Type B pancreatic cell (in vitro differentiated cells): ENCODE data around the gene TAMALIN. TPM values are rescaled to one million over a fixed set of nuclear protein-coding genes. Genes with fewer than 3 reads are reported as not detected.

Source experiments
- DNase-seq: peaks from one replicate; pipeline ENCODE4 v3.0.0; 2021; ENCODE audit warnings: mixed read lengths; ENCODE audit not compliant: unreplicated experiment; ENCODE audit errors: extremely low spot score
- H3K27ac Mint-ChIP-seq: 2 replicates; pipeline ENCODE4 v1.8.0; 2021; ENCODE audit warnings: mild to moderate bottlenecking, mixed read lengths
- H3K27me3 Mint-ChIP-seq: 2 replicates; pipeline ENCODE4 v1.8.0; 2021; ENCODE audit warnings: mixed read lengths
- H3K36me3 Mint-ChIP-seq: 2 replicates; pipeline ENCODE4 v1.8.0; 2021; ENCODE audit warnings: mixed read lengths
- H3K4me1 Mint-ChIP-seq: one replicate; pipeline ENCODE4 v1.8.0; 2021; ENCODE audit warnings: mixed read lengths; ENCODE audit not compliant: unreplicated experiment
- H3K4me3 Mint-ChIP-seq: 2 replicates; pipeline ENCODE4 v1.8.0; 2021; ENCODE audit warnings: mild to moderate bottlenecking, mixed read lengths
- H3K9me3 Mint-ChIP-seq: 2 replicates; pipeline ENCODE4 v1.8.0; 2021; ENCODE audit warnings: mixed read lengths
- CTCF ChIP-seq: fragments of 200-600 bp; sonication (generic); conservative IDR thresholded peaks from 2 replicates; pipeline ENCODE4 v1.5.0; 2021; ENCODE audit warnings: antibody characterized with exemption, mild to moderate bottlenecking
- total RNA-seq: library from RNA; stranded (reverse); gene quantifications from 2 replicates; pipeline ENCODE4 v1.2.1, GENCODE V29; 2021; ENCODE audit warnings: low replicate concordance

Gene TAMALIN
- total RNA-seq, 1 donor from 2014 or later: 16.5 TPM

- H3K4me3 Mint-ChIP-seq: no peak overlapping the region
- no peak for DNase-seq
- no peak for TF ChIP-seq CTCF
- peaks cover 10% of the 10 kb centered on the region for H3K27me3 Mint-ChIP-seq
- peaks cover 4% of the 10 kb centered on the region for H3K4me1 Mint-ChIP-seq
- no peak overlapping the region for H3K27ac Mint-ChIP-seq
- H3K36me3 Mint-ChIP-seq: no peaks in the 10 kb centered on the region
- no peaks in the 10 kb centered on the region for H3K9me3 Mint-ChIP-seq
These were observed 36.1 kb downstream of the TAMALIN start for GRCh38 chr12:52042706-52043385.

GRCh38 chr12:52043386-52044212 lies 36.9 kb downstream of the TAMALIN start:
- DNase-seq: no peak
- no peaks in the 10 kb centered on the region for H3K9me3 Mint-ChIP-seq
- no peak overlapping the region for H3K4me3 Mint-ChIP-seq
- H3K36me3 Mint-ChIP-seq: no peaks in the 10 kb centered on the region
- peaks cover 6% of the 10 kb centered on the region for H3K27me3 Mint-ChIP-seq
- no peak for TF ChIP-seq CTCF
- no peaks in the 10 kb centered on the region for H3K4me1 Mint-ChIP-seq
- H3K27ac Mint-ChIP-seq: no peak overlapping the region

GRCh38 chr12:52044292-52044983 lies 37.7 kb downstream of the TAMALIN start:
- no peak for DNase-seq
- TF ChIP-seq CTCF: no peak
- Mint-ChIP-seq H3K36me3 (no peaks in the 10 kb centered on the region), H3K9me3 (no peaks in the 10 kb centered on the region), H3K4me3 (no peak overlapping the region), H3K4me1 (peaks cover 4% of the 10 kb centered on the region), H3K27ac (peak overlapping the region; percentile 38), H3K27me3 (peaks cover 10% of the 10 kb centered on the region)

- Mint-ChIP-seq H3K27me3 (peaks cover 10% of the 10 kb centered on the region), H3K4me3 (no peak overlapping the region), H3K9me3 (no peaks in the 10 kb centered on the region), H3K27ac (peak overlapping the region; percentile 21), H3K36me3 (no peaks in the 10 kb centered on the region), H3K4me1 (peaks cover 14% of the 10 kb centered on the region)
- TF ChIP-seq CTCF: no peak
- no peak for DNase-seq
These were observed 39.1 kb downstream of the TAMALIN start for GRCh38 chr12:52045794-52046199.

GRCh38 chr12:52046859-52047258 lies 40.1 kb downstream of the TAMALIN start:
- peaks cover 13% of the 10 kb centered on the region for H3K27me3 Mint-ChIP-seq
- H3K4me3 Mint-ChIP-seq: no peak overlapping the region
- H3K9me3 Mint-ChIP-seq: no peaks in the 10 kb centered on the region
- no peaks in the 10 kb centered on the region for H3K36me3 Mint-ChIP-seq
- H3K27ac Mint-ChIP-seq: peak overlapping the region; percentile 70
- H3K4me1 Mint-ChIP-seq: peaks cover 20% of the 10 kb centered on the region
- DNase-seq: no peak
- TF ChIP-seq CTCF: no peak
